HCT116 (cell line): ENCODE data around the gene WLS. TPM values are rescaled to one million over a fixed set of nuclear protein-coding genes. Genes with fewer than 3 reads are reported as not detected.

Source experiments
- ATAC-seq: fragments of 200-7000 bp; cut with Tn5 transposase; 2 replicates; pipeline ENCODE4 v1.9.1; 2020; ENCODE audit warnings: mild to moderate bottlenecking, moderate library complexity
- BruUV-seq: library from RNA; stranded (reverse); fragments of 400-500 nt; replicated peaks from 2 replicates; lab custom pipeline; 2021; lab: Mats Ljungman, UMichigan
- CTCF ChIA-PET: fragments of 300-600 bp; sonication (Branson Sonifier 250); formaldehyde crosslinking; loops from one replicate; lab custom pipeline; 2021; ENCODE audit warnings: antibody characterized with exemption; lab: Charles Lee
- POLR2A ChIA-PET: fragments of 300-600, 350-600 bp; sonication (Branson Sonifier 250); formaldehyde crosslinking; loops from one replicate; lab custom pipeline; 2021; ENCODE audit warnings: antibody characterized with exemption; lab: Charles Lee
- RAD21 ChIA-PET, 2 experiments: fragments of 300-600 bp; sonication (Branson Sonifier 250); formaldehyde crosslinking; loops; one replicate each; lab custom pipeline; 2023; ENCODE audit warnings: low total read pairs in 2 of 2; ENCODE audit not compliant: uncharacterized antibody in 2 of 2, unreplicated experiment in 2 of 2, low non-redundant PET in 1 of 2; lab: Charles Lee
- DNase-seq: peaks from one replicate; pipeline ENCODE4 v3.0.0-alpha.2; 2010; ENCODE audit warnings: low read depth, low spot score
- H2AFZ ChIP-seq: fragments of 200-600 bp; shearing (Covaris generic), sonication (generic); 2 replicates; pipeline ENCODE4 v1.6.1; 2017; ENCODE audit warnings: low read depth, mixed run types, mixed read lengths, antibody characterized with exemption, low read length; ENCODE audit not compliant: poor library complexity, severe bottlenecking
- H3K27ac ChIP-seq: 2 replicates; pipeline ENCODE4 v1.5.1; 2012; ENCODE audit warnings: low read depth, low read length
- H3K27me3 ChIP-seq: fragments of 200-600 bp; sonication (generic); 2 replicates; pipeline ENCODE4 v1.6.1; 2016; ENCODE audit warnings: mixed run types, low read length, mixed read lengths; ENCODE audit not compliant: insufficient read depth
- H3K36me3 ChIP-seq, 2 experiments: fragments of 200-500 bp in 1 of 2; fragments of 200-600 bp in 1 of 2; sonication (Bioruptor generic) in 1 of 2; sonication (generic) in 1 of 2; 2 replicates each; pipeline versions ENCODE4 v1.5.1 to v1.6.1; 2014 to 2016; ENCODE audit warnings: low read length in 2 of 2, inconsistent platforms in 1 of 2, mixed read lengths in 1 of 2, mixed run types in 1 of 2; ENCODE audit not compliant: insufficient read depth in 2 of 2, control insufficient read depth in 1 of 2
- H3K4me1 ChIP-seq, 2 experiments: fragments of 200-600 bp in 1 of 2; sonication (generic) in 1 of 2; 2 replicates each; pipeline versions ENCODE4 v1.5.1 to v1.6.1; 2012 to 2017; ENCODE audit warnings: low read length in 2 of 2, inconsistent platforms in 1 of 2, mild to moderate bottlenecking in 1 of 2, mixed read lengths in 1 of 2, mixed run types in 1 of 2, moderate library complexity in 1 of 2; ENCODE audit not compliant: insufficient read depth in 2 of 2, control insufficient read depth in 1 of 2
- H3K4me2 ChIP-seq: fragments of 200-600 bp; sonication (generic); 2 replicates; pipeline ENCODE4 v1.6.1; 2017; ENCODE audit warnings: mixed run types, low read length, mixed read lengths
- H3K4me3 ChIP-seq, 2 experiments: fragments of 200-600 bp in 1 of 2; sonication (generic) in 1 of 2; replicated peaks in 1 of 2; 2 replicates each; pipeline ENCODE4 v1.5.1; 2011 to 2016; ENCODE audit warnings: low read length in 2 of 2, control low read depth in 1 of 2, low read depth in 1 of 2, mild to moderate bottlenecking in 1 of 2, mixed read lengths in 1 of 2, mixed run types in 1 of 2
- H3K79me2 ChIP-seq: fragments of 200-600 bp; sonication (generic); 2 replicates; pipeline ENCODE4 v1.6.1; 2017; ENCODE audit warnings: mild to moderate bottlenecking, mixed run types, low read length, moderate library complexity, mixed read lengths; ENCODE audit not compliant: insufficient read depth
- H3K9ac ChIP-seq: fragments of 200-600 bp; sonication (generic); 2 replicates; pipeline ENCODE4 v1.6.1; 2016; ENCODE audit warnings: low read length, mixed read lengths
- H3K9me2 ChIP-seq: fragments of 200-600 bp; sonication (generic), shearing (Covaris generic); 2 replicates; pipeline ENCODE4 v1.6.1; 2017; ENCODE audit warnings: mixed run types, mild to moderate bottlenecking, moderate library complexity; ENCODE audit not compliant: insufficient read depth
- H3K9me3 ChIP-seq, 2 experiments: fragments of 200-500 bp in 1 of 2; fragments of 200-600 bp in 1 of 2; sonication (Bioruptor generic) in 1 of 2; sonication (generic) in 1 of 2; 2 replicates each; pipeline ENCODE4 v1.6.1; 2014 to 2017; ENCODE audit warnings: low read length in 2 of 2, mixed read lengths in 2 of 2, inconsistent platforms in 1 of 2, low read depth in 1 of 2, mild to moderate bottlenecking in 1 of 2, mixed run types in 1 of 2, moderate library complexity in 1 of 2; ENCODE audit not compliant: control insufficient read depth in 1 of 2, insufficient read depth in 1 of 2
- H4K20me1 ChIP-seq: fragments of 200-600 bp; sonication (generic), shearing (Covaris generic); 2 replicates; pipeline ENCODE4 v1.6.1; 2017; ENCODE audit warnings: mixed run types, mild to moderate bottlenecking, moderate library complexity; ENCODE audit not compliant: insufficient read depth
- CBX3 ChIP-seq: IDR thresholded peaks from 2 replicates; pipeline ENCODE4 v1.6.1; 2012; ENCODE audit warnings: low read depth
- CEBPB ChIP-seq: IDR thresholded peaks from 2 replicates; pipeline ENCODE4 v1.6.1; 2012; ENCODE audit warnings: low read depth
- EGR1 ChIP-seq: IDR thresholded peaks from 2 replicates; pipeline ENCODE4 v1.6.1; 2012; ENCODE audit warnings: low read depth
- ELF1 ChIP-seq: IDR thresholded peaks from 2 replicates; pipeline ENCODE4 v1.6.1; 2012; ENCODE audit warnings: low read depth, borderline replicate concordance
- EZH2 ChIP-seq: fragments of 200-600 bp; sonication (generic); IDR thresholded peaks from 2 replicates; pipeline ENCODE4 v1.6.1; 2017; ENCODE audit warnings: antibody characterized with exemption, mixed run types
- EZH2phosphoT487 ChIP-seq: fragments of 200-600 bp; IDR thresholded peaks from 2 replicates; pipeline ENCODE4 v1.6.1; 2018; ENCODE audit warnings: antibody characterized with exemption, borderline replicate concordance
- FOSL1 ChIP-seq: IDR thresholded peaks from 2 replicates; pipeline ENCODE4 v1.6.1; 2012; ENCODE audit warnings: low read depth
- POLR2A ChIP-seq: IDR thresholded peaks from 2 replicates; pipeline ENCODE4 v1.7.0; 2011; ENCODE audit warnings: borderline replicate concordance; ENCODE audit not compliant: insufficient read depth, insufficient read length; ENCODE audit errors: extremely low read depth
- POLR2AphosphoS5 ChIP-seq: IDR thresholded peaks from 2 replicates; pipeline ENCODE4 v1.6.1; 2011; ENCODE audit warnings: mild to moderate bottlenecking, low read depth, low read length, moderate library complexity
- RAD21 ChIP-seq: IDR thresholded peaks from 2 replicates; pipeline ENCODE4 v1.6.1; 2012; ENCODE audit warnings: low read depth, mild to moderate bottlenecking
- SIN3A ChIP-seq: IDR thresholded peaks from 2 replicates; pipeline ENCODE4 v1.6.1; 2012; ENCODE audit warnings: low read depth
- SRF ChIP-seq: IDR thresholded peaks from 2 replicates; pipeline ENCODE4 v1.6.1; 2012; ENCODE audit warnings: low read depth
- TCF7L2 ChIP-seq: IDR thresholded peaks from 2 replicates; pipeline ENCODE4 v1.7.0; 2011; ENCODE audit warnings: borderline replicate concordance, inconsistent platforms; ENCODE audit not compliant: insufficient read depth, insufficient read length; ENCODE audit errors: extremely low read depth
- YY1 ChIP-seq: IDR thresholded peaks from 2 replicates; pipeline ENCODE4 v1.6.1; 2011; ENCODE audit warnings: low read length, low read depth, moderate library complexity, mild to moderate bottlenecking; ENCODE audit not compliant: insufficient replicate concordance; ENCODE audit errors: extremely low read depth
- ZFX ChIP-seq: fragments of 450-650 bp; IDR thresholded peaks from 2 replicates; pipeline ENCODE4 v1.6.1; 2017
- ZNF274 ChIP-seq: fragments of 200-500 bp; sonication (Bioruptor generic); IDR thresholded peaks from 2 replicates; pipeline ENCODE4 v1.6.1; 2014; ENCODE audit warnings: mild to moderate bottlenecking, low read depth, low read length, inconsistent platforms
- intact Hi-C: fragments of 100-400 bp; cut with micrococcal nuclease; formaldehyde crosslinking; loops from 2 replicates; pipeline ENCODE4 v1.10.0; 2022
- total RNA-seq: library from RNA; stranded (reverse); gene quantifications from one replicate; pipeline ENCODE4 v1.2.1, GENCODE V29; 2021; ENCODE audit not compliant: unreplicated experiment
- TF ChIP-seq, protein P1 (sequence below): IDR thresholded peaks from 2 replicates; pipeline ENCODE4 v1.6.1; 2012
- TF ChIP-seq, protein P2 (sequence below): IDR thresholded peaks from 2 replicates; pipeline ENCODE4 v1.6.1; 2011; ENCODE audit warnings: mild to moderate bottlenecking, low read length, moderate library complexity; ENCODE audit not compliant: insufficient replicate concordance; ENCODE audit errors: extremely low read depth
- TF ChIP-seq, protein P3 (sequence below): IDR thresholded peaks from 2 replicates; pipeline ENCODE4 v1.6.1; 2012; ENCODE audit warnings: low read depth
- TF ChIP-seq, protein P4 (sequence below): IDR thresholded peaks from 2 replicates; pipeline ENCODE4 v1.6.1; 2012

The WLS gene
- total RNA-seq, 1 experiment from 2014 or later, result 38.0 TPM

DNA sequence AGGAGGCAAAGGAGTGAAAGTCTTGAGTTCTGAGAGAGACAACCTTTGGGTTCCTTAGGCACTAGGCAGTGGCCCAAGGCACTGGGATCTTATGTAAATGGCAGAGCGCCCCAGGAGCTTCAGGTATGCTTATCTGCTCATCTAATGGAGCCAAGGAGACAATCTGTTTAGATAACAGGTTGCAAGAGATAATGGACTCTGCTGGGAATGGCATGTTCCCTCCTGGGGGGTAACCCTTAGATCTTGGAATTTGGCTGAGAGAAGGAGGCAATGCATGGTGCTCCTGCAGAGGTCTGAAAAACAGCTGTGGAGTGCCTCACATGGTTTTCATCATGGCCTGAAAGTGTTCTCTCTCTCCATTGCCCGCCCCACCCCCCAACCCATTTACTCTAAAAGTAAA, 44.1 kb upstream of the WLS start:
- ChIA-PET CTCF (no interaction called here), POLR2A (no interaction called here)

More for the DNA sequence above, 44.1 kb upstream of the WLS start:
- no peak for TF ChIP-seq TCF7L2
- TF ChIP-seq POLR2AphosphoS5, result no peak
- TF ChIP-seq ELF1, result no peak
- TF ChIP-seq EGR1, result no peak
- TF ChIP-seq FOSL1, result no peak
- no peak for TF ChIP-seq POLR2A
- no peak for TF ChIP-seq YY1
- no peak for TF ChIP-seq EZH2phosphoT487
- no peak for TF ChIP-seq SIN3A
- TF ChIP-seq CBX3, result no peak
- TF ChIP-seq, protein P1, sequence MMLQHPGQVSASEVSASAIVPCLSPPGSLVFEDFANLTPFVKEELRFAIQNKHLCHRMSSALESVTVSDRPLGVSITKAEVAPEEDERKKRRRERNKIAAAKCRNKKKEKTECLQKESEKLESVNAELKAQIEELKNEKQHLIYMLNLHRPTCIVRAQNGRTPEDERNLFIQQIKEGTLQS, result no peak
- TF ChIP-seq, protein P2, sequence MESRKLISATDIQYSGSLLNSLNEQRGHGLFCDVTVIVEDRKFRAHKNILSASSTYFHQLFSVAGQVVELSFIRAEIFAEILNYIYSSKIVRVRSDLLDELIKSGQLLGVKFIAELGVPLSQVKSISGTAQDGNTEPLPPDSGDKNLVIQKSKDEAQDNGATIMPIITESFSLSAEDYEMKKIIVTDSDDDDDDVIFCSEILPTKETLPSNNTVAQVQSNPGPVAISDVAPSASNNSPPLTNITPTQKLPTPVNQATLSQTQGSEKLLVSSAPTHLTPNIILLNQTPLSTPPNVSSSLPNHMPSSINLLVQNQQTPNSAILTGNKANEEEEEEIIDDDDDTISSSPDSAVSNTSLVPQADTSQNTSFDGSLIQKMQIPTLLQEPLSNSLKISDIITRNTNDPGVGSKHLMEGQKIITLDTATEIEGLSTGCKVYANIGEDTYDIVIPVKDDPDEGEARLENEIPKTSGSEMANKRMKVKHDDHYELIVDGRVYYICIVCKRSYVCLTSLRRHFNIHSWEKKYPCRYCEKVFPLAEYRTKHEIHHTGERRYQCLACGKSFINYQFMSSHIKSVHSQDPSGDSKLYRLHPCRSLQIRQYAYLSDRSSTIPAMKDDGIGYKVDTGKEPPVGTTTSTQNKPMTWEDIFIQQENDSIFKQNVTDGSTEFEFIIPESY, result no peak
- no peak for TF ChIP-seq CEBPB
- TF ChIP-seq ZNF274, result no peak
- no peak for TF ChIP-seq RAD21
- no peak for TF ChIP-seq EZH2
- no peak for TF ChIP-seq SRF
- TF ChIP-seq, protein P3, sequence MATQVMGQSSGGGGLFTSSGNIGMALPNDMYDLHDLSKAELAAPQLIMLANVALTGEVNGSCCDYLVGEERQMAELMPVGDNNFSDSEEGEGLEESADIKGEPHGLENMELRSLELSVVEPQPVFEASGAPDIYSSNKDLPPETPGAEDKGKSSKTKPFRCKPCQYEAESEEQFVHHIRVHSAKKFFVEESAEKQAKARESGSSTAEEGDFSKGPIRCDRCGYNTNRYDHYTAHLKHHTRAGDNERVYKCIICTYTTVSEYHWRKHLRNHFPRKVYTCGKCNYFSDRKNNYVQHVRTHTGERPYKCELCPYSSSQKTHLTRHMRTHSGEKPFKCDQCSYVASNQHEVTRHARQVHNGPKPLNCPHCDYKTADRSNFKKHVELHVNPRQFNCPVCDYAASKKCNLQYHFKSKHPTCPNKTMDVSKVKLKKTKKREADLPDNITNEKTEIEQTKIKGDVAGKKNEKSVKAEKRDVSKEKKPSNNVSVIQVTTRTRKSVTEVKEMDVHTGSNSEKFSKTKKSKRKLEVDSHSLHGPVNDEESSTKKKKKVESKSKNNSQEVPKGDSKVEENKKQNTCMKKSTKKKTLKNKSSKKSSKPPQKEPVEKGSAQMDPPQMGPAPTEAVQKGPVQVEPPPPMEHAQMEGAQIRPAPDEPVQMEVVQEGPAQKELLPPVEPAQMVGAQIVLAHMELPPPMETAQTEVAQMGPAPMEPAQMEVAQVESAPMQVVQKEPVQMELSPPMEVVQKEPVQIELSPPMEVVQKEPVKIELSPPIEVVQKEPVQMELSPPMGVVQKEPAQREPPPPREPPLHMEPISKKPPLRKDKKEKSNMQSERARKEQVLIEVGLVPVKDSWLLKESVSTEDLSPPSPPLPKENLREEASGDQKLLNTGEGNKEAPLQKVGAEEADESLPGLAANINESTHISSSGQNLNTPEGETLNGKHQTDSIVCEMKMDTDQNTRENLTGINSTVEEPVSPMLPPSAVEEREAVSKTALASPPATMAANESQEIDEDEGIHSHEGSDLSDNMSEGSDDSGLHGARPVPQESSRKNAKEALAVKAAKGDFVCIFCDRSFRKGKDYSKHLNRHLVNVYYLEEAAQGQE, result no peak
- TF ChIP-seq ZFX, result no peak
- TF ChIP-seq, protein P4, sequence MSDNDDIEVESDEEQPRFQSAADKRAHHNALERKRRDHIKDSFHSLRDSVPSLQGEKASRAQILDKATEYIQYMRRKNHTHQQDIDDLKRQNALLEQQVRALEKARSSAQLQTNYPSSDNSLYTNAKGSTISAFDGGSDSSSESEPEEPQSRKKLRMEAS, result no peak
- Histone ChIP-seq H3K27ac (no peak overlapping the region), H3K4me2 (no peak overlapping the region), H3K4me3 (no peak overlapping the region), H4K20me1 (no peaks in the 10 kb centered on the region), H2AFZ (no peak overlapping the region), H3K9me3 (no peaks in the 10 kb centered on the region), H3K4me1 (no peaks in the 10 kb centered on the region), H3K36me3 (no peaks in the 10 kb centered on the region), H3K27me3 (no peaks in the 10 kb centered on the region), H3K9ac (no peak overlapping the region), H3K79me2 (no peaks in the 10 kb centered on the region), H3K9me2 (no peaks in the 10 kb centered on the region)
- BruUV-seq, result no TSS peak
- intact Hi-C loops, result no loop called here
- RAD21 ChIA-PET, result no interaction called here
- ATAC-seq (no peak), DNase-seq (no peak)
